Panc1 (cell line): Measurements from ENCODE around the gene SGMS1. TPM values are rescaled to one million over a fixed set of nuclear protein-coding genes. Genes with fewer than 3 reads are reported as not detected.

ENCODE experiments used
- ATAC-seq: fragments of 200-7000 bp; cut with Tn5 transposase; 2 replicates; pipeline ENCODE4 v1.9.1; 2020; ENCODE audit warnings: mild to moderate bottlenecking, moderate library complexity
- BruUV-seq: library from RNA; stranded (reverse); fragments of 400-500 nt; replicated peaks from 2 replicates; lab custom pipeline; 2021; lab: Mats Ljungman, UMichigan
- CTCF ChIA-PET: fragments of 300-600 bp; sonication (Branson Sonifier 250); formaldehyde crosslinking; loops from one replicate; lab custom pipeline; 2022; ENCODE audit warnings: antibody characterized with exemption; lab: Charles Lee
- POLR2A ChIA-PET: fragments of 300-600 bp; sonication (Branson Sonifier 250); formaldehyde crosslinking; loops from one replicate; lab custom pipeline; 2022; ENCODE audit warnings: antibody characterized with exemption; lab: Charles Lee
- DNase-seq: peaks from one replicate; pipeline ENCODE4 v3.0.0-alpha.2; 2010; ENCODE audit warnings: low read depth, low spot score
- H3K27ac ChIP-seq: 2 replicates; pipeline ENCODE4 v1.5.1; 2011; ENCODE audit warnings: mild to moderate bottlenecking, low read length, inconsistent platforms
- H3K27me3 ChIP-seq: fragments of 200-500 bp; sonication (Bioruptor generic); 2 replicates; pipeline ENCODE4 v1.6.0; 2014; ENCODE audit warnings: low read length, inconsistent platforms; ENCODE audit not compliant: control insufficient read depth, insufficient read depth
- H3K36me3 ChIP-seq: fragments of 200-500 bp; sonication (Bioruptor generic); 2 replicates; pipeline ENCODE4 v1.5.1; 2014; ENCODE audit warnings: inconsistent platforms, mild to moderate bottlenecking, low read length, moderate library complexity; ENCODE audit not compliant: control insufficient read depth, insufficient read depth
- H3K4me1 ChIP-seq: 2 replicates; pipeline ENCODE4 v1.5.1; 2011; ENCODE audit warnings: inconsistent platforms, mild to moderate bottlenecking, low read length, moderate library complexity; ENCODE audit not compliant: control insufficient read depth, insufficient read depth
- H3K4me3 ChIP-seq, 2 experiments: 2 replicates each; pipeline ENCODE4 v1.5.1; 2011 to 2012; ENCODE audit warnings: low read depth in 2 of 2, low read length in 2 of 2, mild to moderate bottlenecking in 2 of 2, inconsistent platforms in 1 of 2, moderate library complexity in 1 of 2
- H3K9me3 ChIP-seq: fragments of 200-500 bp; sonication (Bioruptor generic); 2 replicates; pipeline ENCODE4 v1.5.1; 2014; ENCODE audit warnings: low read depth, mild to moderate bottlenecking, inconsistent platforms, low read length, moderate library complexity; ENCODE audit not compliant: control insufficient read depth, insufficient read depth
- CTCF ChIP-seq: fragments of 450-650 bp; IDR thresholded peaks from 2 replicates; pipeline ENCODE4 v1.5.1; 2017; ENCODE audit warnings: mild to moderate bottlenecking
- POLR2AphosphoS5 ChIP-seq: IDR thresholded peaks from 2 replicates; pipeline ENCODE4 v1.6.1; 2012; ENCODE audit warnings: mild to moderate bottlenecking, low read depth, low read length, moderate library complexity
- REST ChIP-seq, 2 experiments: IDR thresholded peaks; 2 replicates each; pipeline ENCODE4 v1.6.1; 2011 to 2012; ENCODE audit warnings: low read depth in 2 of 2, control low read depth in 1 of 2, low read length in 1 of 2, mild to moderate bottlenecking in 1 of 2, moderate library complexity in 1 of 2; ENCODE audit not compliant: insufficient read depth in 1 of 2
- SIN3A ChIP-seq: IDR thresholded peaks from 2 replicates; pipeline ENCODE4 v1.6.1; 2012; ENCODE audit warnings: low read depth, mild to moderate bottlenecking, low read length, moderate library complexity, borderline replicate concordance; ENCODE audit not compliant: insufficient read depth
- TCF7L2 ChIP-seq: IDR thresholded peaks from 2 replicates; pipeline ENCODE4 v1.6.1; 2011; ENCODE audit warnings: mild to moderate bottlenecking, low read depth, low read length, inconsistent platforms
- in situ Hi-C: cut with HindIII; loops from 2 replicates; pipeline ENCODE4 v1.10.0; 2016; ENCODE audit warnings: low sequenced_read_pairs, low pct_unique_long_range_greater_than_20kb
- intact Hi-C: fragments of 100-400 bp; cut with micrococcal nuclease; formaldehyde crosslinking; loops from one replicate; pipeline ENCODE4 v1.10.0; 2022; ENCODE audit not compliant: unreplicated experiment
- total RNA-seq: library from RNA; stranded (reverse); gene quantifications from one replicate; pipeline ENCODE4 v1.2.1, GENCODE V29; 2021; ENCODE audit not compliant: unreplicated experiment

Gene SGMS1
- total RNA-seq, 1 experiment from 2014 or later, result 22.0 TPM

- ChIA-PET POLR2A (no interaction called here), CTCF (no interaction called here)
- Histone ChIP-seq H3K4me1 (no peaks in the 10 kb centered on the region), H3K27me3 (no peaks in the 10 kb centered on the region), H3K4me3 (no peak overlapping the region), H3K27ac (no peak overlapping the region), H3K36me3 (no peaks in the 10 kb centered on the region), H3K9me3 (no peaks in the 10 kb centered on the region)
- ATAC-seq (no peak), DNase-seq (no peak)
- no TSS peak for BruUV-seq
- TF ChIP-seq CTCF (no peak), POLR2AphosphoS5 (no peak), TCF7L2 (no peak), REST (IDR thresholded peaks at IDR 0.05; ENCODE audit: insufficient read depth in 1 of 2, low read depth in 2 of 2, low read length in 1 of 2) (no peak), SIN3A (no peak)
- intact Hi-C loops (no loop called here), in situ Hi-C loops (no loop called here)
Measured at GRCh38 chr10:50336140-50336539, 287.6 kb downstream of the SGMS1 start.

GRCh38 chr10:50335397-50335796 lies 288.4 kb downstream of the SGMS1 start:
- TF ChIP-seq SIN3A (no peak), TCF7L2 (no peak)
- no peak for DNase-seq
- CTCF ChIA-PET, result no interaction called here
- POLR2A ChIA-PET, result no interaction called here
- intact Hi-C loops, result no loop called here
- H3K27ac ChIP-seq, result no peak overlapping the region
- ATAC-seq, result no peak
- H3K36me3 ChIP-seq, result no peaks in the 10 kb centered on the region
- no peaks in the 10 kb centered on the region for H3K9me3 ChIP-seq
- in situ Hi-C loops, result no loop called here
- no peak overlapping the region for H3K4me3 ChIP-seq
- H3K27me3 ChIP-seq, result no peaks in the 10 kb centered on the region
- H3K4me1 ChIP-seq, result no peaks in the 10 kb centered on the region
- no TSS peak for BruUV-seq

GRCh38 chr10:50334273-50334672 lies 289.5 kb downstream of the SGMS1 start:
- no peak for DNase-seq
- Histone ChIP-seq H3K4me3 (no peak overlapping the region), H3K4me1 (no peaks in the 10 kb centered on the region), H3K36me3 (no peaks in the 10 kb centered on the region), H3K27me3 (no peaks in the 10 kb centered on the region), H3K9me3 (no peaks in the 10 kb centered on the region), H3K27ac (no peak overlapping the region)
- intact Hi-C loops, result no loop called here
- no TSS peak for BruUV-seq
- in situ Hi-C loops, result no loop called here
- TF ChIP-seq SIN3A (no peak), CTCF (no peak), POLR2AphosphoS5 (no peak), REST (IDR thresholded peaks at IDR 0.05; ENCODE audit: insufficient read depth in 1 of 2, low read depth in 2 of 2, low read length in 1 of 2) (no peak), TCF7L2 (no peak)
- ChIA-PET CTCF (no interaction called here), POLR2A (no interaction called here)
- ATAC-seq, result no peak
